Hepatocyte (in vitro differentiated cells): ENCODE data around the gene PLCD3. TPM values are rescaled to one million over a fixed set of nuclear protein-coding genes. Genes with fewer than 3 reads are reported as not detected.

Experiments
- DNase-seq: peaks from one replicate; pipeline ENCODE4 v3.0.0-alpha.2; 2016; ENCODE audit warnings: low spot score
- H2AFZ ChIP-seq: fragments of 200-600 bp; sonication (generic); 2 replicates; pipeline ENCODE4 v1.6.0; 2016; ENCODE audit warnings: antibody characterized with exemption, mild to moderate bottlenecking
- H3K27ac ChIP-seq: fragments of 200-600 bp; sonication (generic); 2 replicates; pipeline ENCODE4 v1.5.1; 2016; ENCODE audit warnings: mild to moderate bottlenecking
- H3K27me3 ChIP-seq: fragments of 200-600 bp; sonication (generic); 2 replicates; pipeline ENCODE4 v1.6.1; 2016
- H3K36me3 ChIP-seq: fragments of 200-600 bp; sonication (generic); replicated peaks from 2 replicates; pipeline ENCODE4 v1.5.1; 2016; ENCODE audit warnings: low read depth; ENCODE audit not compliant: insufficient read depth
- H3K4me1 ChIP-seq: fragments of 200-600 bp; sonication (generic); 2 replicates; pipeline ENCODE4 v1.5.1; 2016; ENCODE audit warnings: mild to moderate bottlenecking, moderate library complexity; ENCODE audit not compliant: insufficient read depth
- H3K4me2 ChIP-seq: fragments of 200-600 bp; sonication (generic); 2 replicates; pipeline ENCODE4 v1.6.0; 2016
- H3K4me3 ChIP-seq: fragments of 200-600 bp; sonication (generic); 2 replicates; pipeline ENCODE4 v1.5.1; 2016; ENCODE audit warnings: mild to moderate bottlenecking
- H3K79me2 ChIP-seq: fragments of 200-600 bp; sonication (generic); 2 replicates; pipeline ENCODE4 v1.6.0; 2017; ENCODE audit warnings: mild to moderate bottlenecking
- H3K9me2 ChIP-seq: fragments of 200-600 bp; sonication (generic); replicated peaks from 2 replicates; pipeline ENCODE4 v1.6.0; 2017; ENCODE audit warnings: mild to moderate bottlenecking; ENCODE audit not compliant: insufficient read depth
- H3K9me3 ChIP-seq: fragments of 200-600 bp; sonication (generic); 2 replicates; pipeline ENCODE4 v1.5.1; 2016; ENCODE audit warnings: low read depth, mild to moderate bottlenecking
- H4K20me1 ChIP-seq: fragments of 200-600 bp; sonication (generic); 2 replicates; pipeline ENCODE4 v1.6.0; 2016; ENCODE audit warnings: mild to moderate bottlenecking; ENCODE audit not compliant: insufficient read depth, poor library complexity, severe bottlenecking
- EZH2 ChIP-seq: fragments of 200-600 bp; sonication (generic); IDR thresholded peaks from 2 replicates; pipeline ENCODE4 v1.6.1; 2016; ENCODE audit warnings: antibody characterized with exemption, mild to moderate bottlenecking, borderline replicate concordance
- EZH2phosphoT487 ChIP-seq: fragments of 200-600 bp; sonication (generic); IDR thresholded peaks from one replicate; pipeline ENCODE4 v1.6.1; 2018; ENCODE audit warnings: antibody characterized with exemption, mild to moderate bottlenecking, low read depth, moderate library complexity; ENCODE audit not compliant: unreplicated experiment, severe bottlenecking
- whole genome bisulfite sequencing: methylation state at CpG from one replicate; pipeline ENCODE4 v1.1.6; 2016; ENCODE audit warnings: low lambda C conversion rate; ENCODE audit errors: missing lambda C conversion rate; 5-methylcytosine and 5-hydroxymethylcytosine counted together
- polyA plus RNA-seq: library from polyadenylated mRNA; unstranded; fragments of >200 nt; fragmentation: Nextera tagmentation; extraction: Ambion mirVana; gene quantifications from 2 replicates; pipeline ENCODE4 v1.2.1, GENCODE V29; 2016
- total RNA-seq: library from RNA; depleted of rRNA; stranded (reverse); fragments of >200 nt; gene quantifications from 2 replicates; pipeline ENCODE4 v1.2.3, GENCODE V29; 2014
- TF ChIP-seq, protein P1 (sequence below): fragments of 200-600 bp; sonication (generic); IDR thresholded peaks from 2 replicates; pipeline ENCODE4 v1.5.1; 2016; ENCODE audit warnings: antibody characterized with exemption, mild to moderate bottlenecking; ENCODE audit not compliant: poor library complexity

The PLCD3 gene
- total and polyA plus RNA-seq, 2 experiments from 2014 or later, result 41.8 to 69.7 TPM

DNA sequence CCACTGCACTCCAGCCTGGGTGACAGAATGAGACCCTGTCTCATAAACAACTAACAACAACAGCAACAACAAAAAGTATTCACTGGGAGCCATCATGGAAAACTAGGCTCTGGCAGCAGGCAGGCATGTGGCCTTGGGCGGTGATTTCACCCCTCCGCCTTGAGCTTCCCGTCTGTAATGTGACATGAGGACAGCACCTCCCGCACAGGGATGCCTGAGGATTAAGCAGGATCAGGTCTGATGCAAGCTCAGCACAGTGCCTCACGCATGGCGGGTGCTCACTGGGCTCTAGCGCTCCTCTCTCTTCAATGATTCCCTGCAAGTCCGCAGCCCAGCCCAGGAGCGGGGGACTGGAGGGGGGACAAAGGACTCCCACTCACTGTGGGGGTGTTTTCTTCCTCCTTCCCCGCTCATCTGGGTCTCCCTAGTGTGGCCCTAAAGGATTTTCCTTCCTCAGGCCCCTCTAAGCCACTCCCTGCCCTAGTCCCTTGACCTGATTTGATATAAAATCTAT lies 2.8 kb downstream of the PLCD3 start:
- Histone ChIP-seq H3K79me2 (peaks cover 61% of the 10 kb centered on the region), H4K20me1 (no peaks in the 10 kb centered on the region), H3K4me3 (no peak overlapping the region), H3K9me3 (no peaks in the 10 kb centered on the region), H3K4me1 (peaks cover 54% of the 10 kb centered on the region), H3K36me3 (no peaks in the 10 kb centered on the region), H3K27ac (peak overlapping the region; percentile 100), H3K4me2 (peak overlapping the region; percentile 100), H2AFZ (no peak overlapping the region), H3K9me2 (no peaks in the 10 kb centered on the region), H3K27me3 (no peaks in the 10 kb centered on the region)
- DNase-seq, result peak; percentile 89
- WGBS, result 58% methylated on average over 10 of the region's 10 CpGs
- TF ChIP-seq EZH2phosphoT487 (no peak), EZH2 (no peak)
- TF ChIP-seq, protein P1, sequence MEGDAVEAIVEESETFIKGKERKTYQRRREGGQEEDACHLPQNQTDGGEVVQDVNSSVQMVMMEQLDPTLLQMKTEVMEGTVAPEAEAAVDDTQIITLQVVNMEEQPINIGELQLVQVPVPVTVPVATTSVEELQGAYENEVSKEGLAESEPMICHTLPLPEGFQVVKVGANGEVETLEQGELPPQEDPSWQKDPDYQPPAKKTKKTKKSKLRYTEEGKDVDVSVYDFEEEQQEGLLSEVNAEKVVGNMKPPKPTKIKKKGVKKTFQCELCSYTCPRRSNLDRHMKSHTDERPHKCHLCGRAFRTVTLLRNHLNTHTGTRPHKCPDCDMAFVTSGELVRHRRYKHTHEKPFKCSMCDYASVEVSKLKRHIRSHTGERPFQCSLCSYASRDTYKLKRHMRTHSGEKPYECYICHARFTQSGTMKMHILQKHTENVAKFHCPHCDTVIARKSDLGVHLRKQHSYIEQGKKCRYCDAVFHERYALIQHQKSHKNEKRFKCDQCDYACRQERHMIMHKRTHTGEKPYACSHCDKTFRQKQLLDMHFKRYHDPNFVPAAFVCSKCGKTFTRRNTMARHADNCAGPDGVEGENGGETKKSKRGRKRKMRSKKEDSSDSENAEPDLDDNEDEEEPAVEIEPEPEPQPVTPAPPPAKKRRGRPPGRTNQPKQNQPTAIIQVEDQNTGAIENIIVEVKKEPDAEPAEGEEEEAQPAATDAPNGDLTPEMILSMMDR, result no peak

DNA sequence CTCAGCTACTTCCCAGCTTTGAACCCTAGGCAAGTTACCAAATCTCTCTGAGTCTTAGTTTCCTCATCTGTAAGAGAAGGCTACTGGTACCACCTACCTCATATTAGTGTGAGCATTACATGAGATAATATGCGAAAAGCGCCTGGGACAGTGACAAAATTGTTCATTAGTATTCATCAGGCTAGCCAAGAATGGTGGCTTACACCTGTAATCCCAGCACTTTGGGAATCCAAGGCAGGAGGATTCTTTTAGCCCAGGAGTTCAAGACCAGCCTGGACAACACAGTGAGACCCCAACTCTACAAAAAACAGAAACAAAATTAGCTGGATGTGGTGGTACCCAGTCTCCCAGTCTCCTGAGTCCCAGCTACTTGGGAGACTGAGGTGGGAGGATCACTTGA lies 3.3 kb downstream of the PLCD3 start:
- Histone ChIP-seq H3K36me3 (no peaks in the 10 kb centered on the region), H3K4me1 (peaks cover 59% of the 10 kb centered on the region), H3K4me3 (no peak overlapping the region), H3K27ac (peak overlapping the region; percentile 100), H3K79me2 (peaks cover 64% of the 10 kb centered on the region), H2AFZ (no peak overlapping the region), H3K27me3 (no peaks in the 10 kb centered on the region), H4K20me1 (no peaks in the 10 kb centered on the region), H3K9me2 (no peaks in the 10 kb centered on the region), H3K9me3 (no peaks in the 10 kb centered on the region), H3K4me2 (peak overlapping the region; percentile 56)
- 100% methylated on average over 2 of the region's 2 CpGs for WGBS
- DNase-seq, result no peak
- no peak for TF ChIP-seq EZH2phosphoT487
- no peak for TF ChIP-seq EZH2
- TF ChIP-seq, protein P1, result no peak

GRCh38 chr17:45128331-45128730 lies 4.0 kb downstream of the PLCD3 start:
- H2AFZ ChIP-seq, result no peak overlapping the region
- H3K4me3 ChIP-seq, result no peak overlapping the region

More at GRCh38 chr17:45128331-45128730, 4.0 kb downstream of the PLCD3 start:
- WGBS, result 87% methylated on average over 5 of the region's 5 CpGs
- no peaks in the 10 kb centered on the region for H3K36me3 ChIP-seq
- peak overlapping the region; percentile 56 for H3K4me2 ChIP-seq
- H3K79me2 ChIP-seq, result peaks cover 70% of the 10 kb centered on the region
- peaks cover 65% of the 10 kb centered on the region for H3K4me1 ChIP-seq
- H3K9me3 ChIP-seq, result no peaks in the 10 kb centered on the region
- peak overlapping the region; percentile 100 for H3K27ac ChIP-seq
- no peaks in the 10 kb centered on the region for H3K9me2 ChIP-seq
- TF ChIP-seq, protein P1, result no peak
- no peak for TF ChIP-seq EZH2
- no peak for TF ChIP-seq EZH2phosphoT487
- DNase-seq, result no peak
- H4K20me1 ChIP-seq, result no peaks in the 10 kb centered on the region
- H3K27me3 ChIP-seq, result no peaks in the 10 kb centered on the region
